ENCODE data around the gene SIGLEC10.
A peak's percentile ranks its signal among the peaks of the same experiment; 100 is the strongest.
"Not testable (repeated sequence)": the region's sequence is repeated elsewhere in the genome, so short reads cannot be mapped to it uniquely, and the experiment has no call there.

The SIGLEC10 gene

DNA sequence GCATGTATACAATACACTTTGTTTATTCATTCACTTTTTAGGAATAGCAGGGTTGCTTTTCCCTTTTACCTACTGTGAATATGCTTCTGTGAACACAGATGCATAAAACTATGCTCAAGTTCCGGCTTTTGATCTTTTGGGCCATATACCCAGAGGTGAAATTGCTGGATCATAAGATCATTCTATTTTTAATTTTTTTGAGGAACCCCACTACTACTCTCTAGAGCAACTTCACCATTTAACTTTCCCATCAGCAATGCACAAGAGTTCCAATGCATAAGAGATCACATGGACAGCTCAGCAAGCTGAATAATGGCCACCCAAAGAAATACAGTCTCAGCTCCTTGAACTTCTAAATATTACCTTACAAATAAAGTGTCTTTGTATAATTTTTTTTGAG lies 17.0 kb upstream of the SIGLEC10 start:
- no peak for DNase-seq

DNA sequence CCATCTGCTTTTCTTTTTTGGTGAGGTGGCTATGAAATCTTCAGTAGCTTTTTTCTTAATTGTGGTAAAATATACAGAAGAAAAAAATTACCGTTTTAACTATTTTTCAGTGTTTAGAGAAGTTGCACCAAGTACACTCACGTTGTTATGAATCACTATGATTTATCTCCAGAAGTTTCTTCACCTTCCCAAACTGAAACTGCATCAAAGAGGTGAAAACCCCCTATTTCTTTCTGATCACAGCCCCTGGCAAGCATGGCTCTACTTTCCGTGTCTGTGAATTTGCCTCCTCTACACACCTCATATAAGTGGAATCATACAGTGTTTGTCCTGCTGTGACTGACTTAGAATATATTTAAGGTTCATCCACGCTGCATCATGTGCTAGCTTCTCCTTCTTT lies 15.6 kb upstream of the SIGLEC10 start:
- DNase-seq: no peak

DNA sequence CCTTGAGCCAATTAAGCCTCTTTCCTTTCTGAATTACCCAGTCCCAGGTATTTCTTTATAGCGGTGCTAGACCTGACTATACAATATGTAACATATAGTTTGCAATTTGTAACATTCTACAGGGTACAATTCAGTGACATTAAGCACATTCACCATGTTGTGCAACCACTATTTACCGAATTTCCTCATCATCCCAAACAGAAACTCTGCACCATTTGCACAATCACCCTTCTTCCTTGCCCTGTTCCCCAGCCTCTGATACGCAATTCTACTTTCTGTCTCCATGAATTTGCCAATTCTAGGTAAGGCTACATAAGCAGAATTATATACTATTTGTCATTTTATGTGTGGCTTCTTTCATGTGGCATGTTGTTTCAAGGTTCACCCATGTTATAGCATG lies 13.7 kb upstream of the SIGLEC10 start:
- DNase-seq: no peak

DNA sequence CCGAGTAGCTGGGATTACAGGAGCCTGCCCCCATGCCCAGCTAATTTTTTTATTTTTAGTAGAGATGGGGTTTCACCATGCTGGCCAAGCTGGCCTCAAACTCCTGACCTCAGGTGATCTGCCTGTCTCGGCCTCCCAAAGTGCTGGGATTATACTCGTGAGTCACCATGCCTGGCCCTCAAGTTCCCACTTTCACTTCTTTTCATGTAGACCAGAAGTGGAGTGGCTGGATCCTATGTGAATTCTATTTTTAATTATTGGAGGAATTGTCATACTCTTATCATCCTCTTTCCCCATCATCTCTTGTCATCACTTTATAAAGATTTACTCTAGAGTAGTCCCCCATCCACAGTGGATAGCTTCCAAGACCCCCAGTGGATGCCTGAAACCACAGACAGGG lies 12.8 kb upstream of the SIGLEC10 start:
- DNase-seq: no peak

DNA sequence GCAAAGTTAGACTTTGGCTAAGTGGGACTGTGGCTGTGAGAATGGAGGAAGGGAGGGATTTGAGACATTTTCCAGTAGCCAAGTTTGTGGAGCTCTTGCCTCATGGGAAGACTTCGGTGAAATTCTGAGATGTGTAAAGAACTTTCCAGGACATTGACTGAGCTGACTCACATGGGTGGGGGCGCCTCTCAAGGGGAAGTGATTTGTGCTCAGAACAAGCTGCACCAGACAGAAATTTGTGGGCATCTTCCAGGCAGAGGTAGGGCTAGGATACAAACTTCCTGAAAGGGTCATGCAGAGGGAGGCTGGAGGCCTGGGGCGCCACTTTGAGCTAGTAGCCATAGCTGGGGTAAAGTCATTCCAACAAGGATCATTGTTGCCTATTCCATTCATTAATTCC lies 9.8 kb upstream of the SIGLEC10 start:
- DNase-seq: no peak

DNA sequence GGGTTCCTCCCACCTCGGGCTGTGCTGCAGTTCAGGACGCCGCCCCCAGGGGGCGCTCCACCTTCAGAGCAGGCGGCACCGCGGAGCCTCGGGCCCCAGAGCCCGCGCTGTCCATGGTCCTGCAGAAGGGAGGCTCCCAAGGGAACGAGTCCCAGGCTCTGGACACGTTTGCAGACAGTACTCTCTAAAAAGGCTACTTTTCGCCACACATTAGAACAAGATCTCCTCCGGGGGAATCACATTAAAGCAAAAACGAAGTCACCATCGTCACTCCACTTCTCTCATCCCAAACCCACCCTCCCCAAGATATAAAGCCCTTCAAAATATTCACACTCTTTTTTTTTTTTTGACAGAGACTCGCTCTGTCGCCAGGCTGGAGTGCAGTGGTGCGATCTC lies 4.6 kb upstream of the SIGLEC10 start:
- peak; percentile 98 for DNase-seq

DNA sequence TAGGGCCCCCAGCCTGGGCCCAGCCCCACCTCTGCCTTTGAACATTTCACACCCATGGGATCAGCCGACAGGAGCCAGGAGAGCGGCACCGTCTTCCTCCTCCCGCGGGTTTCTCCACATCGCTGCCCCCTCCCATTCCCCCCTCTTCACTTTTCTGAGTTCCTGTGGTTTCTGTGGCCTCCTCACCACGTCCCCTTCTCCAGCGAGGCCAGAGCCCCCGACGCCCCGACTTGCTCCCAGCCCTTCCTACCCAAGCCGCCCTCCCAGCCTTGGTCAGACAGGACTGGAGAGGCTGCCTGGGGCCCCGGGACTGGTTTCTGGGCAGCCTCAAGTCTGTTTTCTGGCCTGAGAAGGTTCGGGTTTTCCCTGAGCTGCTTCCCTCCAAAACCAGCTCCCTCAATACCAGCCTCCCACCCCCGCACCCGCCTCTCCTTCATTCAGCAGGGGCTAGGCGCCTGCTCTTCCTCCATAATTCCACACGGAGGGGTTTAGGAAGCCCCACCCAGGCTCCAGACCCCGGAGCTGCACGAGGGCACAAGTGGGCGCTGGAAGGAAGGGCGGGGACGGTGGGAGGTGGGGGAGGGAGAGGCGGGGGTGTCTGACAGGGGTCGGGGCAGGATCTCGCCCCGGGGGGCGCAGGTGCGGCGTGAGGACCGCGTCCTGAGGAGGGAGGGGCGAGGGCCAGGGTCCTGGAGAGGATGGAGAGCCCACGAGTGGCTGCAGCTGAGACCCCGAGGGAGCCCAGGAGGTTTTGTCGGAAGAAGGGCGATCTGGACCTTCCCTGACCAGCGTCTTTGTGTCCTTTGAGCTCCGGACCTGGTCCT lies 4.0 kb upstream of the SIGLEC10 start:
- DNase-seq: no peak

DNA sequence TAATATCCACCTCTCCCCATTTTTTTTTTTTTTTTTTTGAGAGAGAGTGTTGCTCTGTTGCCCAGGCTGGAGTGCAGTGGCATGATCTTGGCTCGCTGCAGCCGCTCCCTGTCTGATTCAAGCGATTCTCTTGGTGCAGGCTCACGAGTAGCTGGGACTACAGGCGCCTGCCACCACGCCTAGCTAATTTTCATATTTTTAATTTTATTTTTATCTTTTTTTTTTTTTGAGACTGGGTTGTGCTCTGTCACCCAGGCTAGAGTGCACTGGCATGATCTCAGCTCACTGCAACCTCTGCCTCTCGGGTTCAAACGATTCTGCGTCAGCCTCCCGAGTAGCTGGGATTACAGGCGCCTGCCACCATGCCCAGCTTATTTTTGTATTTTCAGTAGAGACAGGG lies 3.1 kb upstream of the SIGLEC10 start:
- not testable (repeated sequence) for DNase-seq

DNA sequence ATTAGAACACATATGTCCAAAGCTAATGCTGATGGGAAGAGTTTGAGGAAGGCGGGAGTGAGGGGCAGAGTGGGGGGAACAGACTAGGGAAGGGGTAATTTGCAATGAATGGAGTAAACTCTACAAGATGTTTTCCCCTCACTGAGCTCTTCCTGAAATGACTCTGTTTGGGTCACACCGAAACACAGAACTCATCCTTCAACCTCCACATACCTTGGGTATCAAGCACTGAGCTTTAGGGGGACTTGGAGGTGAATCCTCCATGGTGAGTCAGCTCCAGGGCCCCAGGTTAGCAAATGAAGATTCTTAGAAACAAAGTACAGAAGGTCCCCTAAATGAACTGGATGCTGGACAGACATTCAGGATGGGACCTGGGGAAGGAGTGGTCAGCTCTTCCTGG lies 1.3 kb upstream of the SIGLEC10 start:
- DNase-seq: no peak

DNA sequence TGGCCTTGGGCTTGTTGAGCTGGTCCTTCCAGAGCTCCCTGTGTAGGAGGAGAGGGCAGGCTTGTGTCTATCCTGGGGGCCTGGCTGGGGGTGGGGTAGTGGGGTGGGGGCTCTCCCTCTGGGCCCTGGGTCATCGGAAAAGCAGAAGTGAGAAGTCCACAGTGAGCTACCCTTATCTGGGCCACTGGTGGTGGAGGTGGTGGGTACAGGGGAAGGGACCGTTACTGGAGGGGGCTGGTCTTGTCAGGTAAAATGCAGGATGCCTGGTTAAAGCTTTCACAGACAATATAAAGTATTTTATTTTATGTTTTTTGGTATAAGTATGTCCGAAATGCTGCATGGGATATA lies 342 bp upstream of the SIGLEC10 start:
- DNase-seq: no peak

DNA sequence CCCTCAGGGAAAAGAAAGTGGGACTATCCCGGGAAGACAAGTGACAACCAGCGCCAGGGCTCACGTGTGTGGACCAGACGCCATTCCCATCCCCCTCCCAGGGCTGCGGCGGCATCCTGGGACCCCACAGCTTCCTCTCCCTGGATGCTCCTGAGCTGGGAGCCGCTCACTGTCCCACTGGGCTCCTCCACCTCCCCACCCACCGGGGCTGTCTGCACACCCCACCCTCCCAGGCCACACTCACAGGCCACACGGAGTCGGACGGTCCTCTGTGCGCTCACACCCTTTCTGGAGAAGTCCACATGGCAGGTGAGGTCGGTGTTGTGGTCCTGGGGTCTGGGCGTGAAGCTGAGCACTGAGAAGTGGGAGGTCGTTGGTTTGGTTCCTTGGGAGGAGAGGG lies 1.0 kb downstream of the SIGLEC10 start:
- not testable (repeated sequence) for DNase-seq

DNA sequence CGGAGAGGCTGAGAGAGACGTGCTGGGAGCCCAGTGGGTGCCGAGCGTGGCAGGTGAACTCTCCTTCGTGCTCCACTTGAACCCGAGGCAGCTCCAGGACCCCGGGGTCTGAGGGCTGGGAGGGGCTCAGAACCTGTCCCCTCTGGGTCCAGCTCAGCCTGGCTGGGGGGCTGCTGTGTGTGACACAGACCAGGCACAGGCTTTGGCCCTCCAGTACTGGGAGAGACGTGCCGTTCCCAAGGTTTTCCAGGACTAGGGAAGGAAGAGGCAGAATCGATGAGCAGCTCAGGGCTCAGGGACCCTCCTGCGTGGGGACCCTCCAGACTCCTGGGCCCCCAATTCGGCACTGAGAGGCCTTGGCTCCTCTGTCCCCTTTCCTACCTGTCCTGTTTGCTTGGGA lies 2.3 kb downstream of the SIGLEC10 start:
- no peak for DNase-seq

DNA sequence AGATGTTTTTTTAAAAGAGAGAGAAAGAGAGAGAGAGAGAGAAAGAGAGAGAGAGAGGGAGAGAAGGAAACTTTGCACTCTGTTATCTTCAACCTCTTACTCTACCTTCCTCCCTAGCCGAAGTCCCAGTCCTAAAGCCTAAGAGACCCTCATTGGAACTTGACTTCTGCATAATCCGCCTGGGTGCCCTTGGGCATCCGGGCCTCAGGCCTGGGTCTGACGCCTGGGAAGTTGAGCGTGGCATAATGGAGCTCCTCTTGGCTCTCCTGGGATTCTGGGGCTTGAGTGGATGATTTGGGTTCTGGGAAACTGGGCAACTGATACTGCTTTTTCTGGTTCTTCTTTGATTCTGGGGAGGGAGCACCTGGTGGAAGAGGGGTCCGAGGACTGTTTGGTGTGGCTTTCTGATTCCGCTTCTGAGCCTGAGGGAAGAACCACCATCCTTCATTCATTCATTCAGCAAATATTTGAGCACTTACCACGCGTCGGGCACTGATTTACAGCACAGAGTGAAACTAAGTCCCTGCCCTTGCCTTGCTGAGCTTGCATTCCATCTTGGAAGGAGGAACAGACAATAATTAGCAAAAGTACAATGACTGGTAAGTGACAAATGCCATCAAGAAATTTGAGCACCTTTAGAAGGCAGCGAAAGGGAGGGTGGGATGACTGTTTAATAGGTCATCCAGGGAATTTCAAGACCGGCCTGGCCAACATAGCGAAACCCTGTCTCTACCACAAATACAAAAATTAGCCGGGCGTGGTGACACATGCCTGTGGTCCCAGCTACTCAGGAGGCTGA lies 6.3 kb downstream of the SIGLEC10 start:
- DNase-seq: no peak

DNA sequence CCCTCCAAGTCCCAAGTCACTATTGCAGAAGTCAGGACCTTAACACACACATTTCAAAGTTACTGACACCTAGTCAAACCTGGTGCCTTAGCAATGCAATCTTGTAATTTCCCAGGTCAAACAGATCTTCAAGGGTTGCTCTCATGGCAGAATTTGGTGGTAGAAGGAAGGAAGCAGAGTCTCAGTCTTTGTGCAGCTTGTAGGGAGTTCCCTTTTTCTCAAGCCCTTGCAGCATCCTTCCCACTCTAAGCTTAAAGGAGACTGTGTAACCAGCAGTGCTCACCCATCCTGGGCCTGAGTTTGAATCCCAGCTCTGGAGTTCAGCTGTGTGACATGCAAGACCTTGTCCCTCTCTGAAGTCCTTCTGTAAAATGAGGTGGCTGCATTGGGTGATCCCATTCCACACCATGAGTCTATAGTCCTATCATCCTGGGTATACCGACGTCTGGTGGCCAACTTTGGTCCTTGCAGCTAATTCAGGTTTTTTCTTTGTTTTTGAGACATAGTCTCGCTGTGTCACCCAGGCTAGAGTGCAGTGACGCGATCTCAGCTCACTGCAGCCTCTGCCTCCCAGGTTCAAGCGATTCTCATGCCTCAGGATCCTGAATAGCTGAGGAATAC lies 9.8 kb downstream of the SIGLEC10 start:
- DNase-seq: no peak

DNA sequence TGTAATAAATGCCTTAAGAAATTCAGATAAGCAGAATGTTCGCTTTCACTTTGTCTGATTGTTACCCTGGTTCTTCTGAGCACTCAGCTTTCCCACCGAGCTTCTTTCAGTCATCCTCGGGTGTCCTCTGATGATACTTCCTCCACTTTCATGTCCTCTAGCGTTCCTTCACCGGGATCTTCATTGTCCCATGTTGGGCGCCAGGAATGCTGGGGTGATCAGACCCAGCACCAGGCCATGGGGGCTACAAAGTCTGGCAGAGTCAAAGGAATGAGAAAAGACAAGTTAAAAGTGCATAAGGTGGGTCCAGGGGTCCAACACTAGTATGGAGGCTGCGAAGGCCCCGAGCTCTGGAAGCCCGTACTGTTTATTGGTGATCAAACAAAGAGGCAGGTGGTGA lies 15.3 kb downstream of the SIGLEC10 start:
- DNase-seq: no peak

DNA sequence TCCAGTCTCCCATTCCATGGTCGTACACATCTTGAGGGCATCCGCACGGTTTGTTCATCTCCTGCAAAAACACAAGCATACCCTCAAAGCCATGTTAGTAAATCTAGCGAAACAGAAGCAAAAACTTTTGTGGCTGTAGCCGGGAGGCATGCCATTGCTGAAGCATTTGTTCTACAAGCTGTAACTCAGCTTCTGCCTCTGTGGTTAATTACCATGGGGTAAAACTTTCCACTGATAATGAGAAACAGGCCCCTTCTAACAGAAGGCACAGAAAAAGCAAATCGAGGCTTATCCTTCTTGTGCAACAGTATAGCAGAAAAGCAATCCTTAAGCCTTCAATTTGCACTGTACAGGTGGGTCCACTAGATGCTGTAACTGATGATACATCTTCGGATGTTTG lies 17.5 kb downstream of the SIGLEC10 start:
- not testable (repeated sequence) for DNase-seq

DNA sequence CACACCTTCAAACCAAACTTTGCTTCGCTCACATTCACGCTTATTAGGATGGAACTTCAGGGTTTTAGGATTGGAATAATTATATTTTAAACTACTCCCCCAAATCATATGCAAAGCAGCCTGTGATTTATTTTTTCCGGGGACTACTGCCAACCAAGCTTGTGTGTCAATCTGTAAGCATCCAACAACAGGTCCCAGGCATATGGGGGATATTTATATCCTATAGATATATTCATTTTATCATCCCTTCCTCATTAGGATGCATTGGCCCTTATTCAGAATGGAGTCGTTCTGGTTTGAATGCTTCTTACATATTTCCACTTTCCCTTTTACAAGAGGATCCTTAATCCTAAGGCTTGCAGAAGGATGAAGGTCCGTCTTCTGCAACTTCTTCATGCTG lies 18.2 kb downstream of the SIGLEC10 start:
- no peak for DNase-seq

DNA sequence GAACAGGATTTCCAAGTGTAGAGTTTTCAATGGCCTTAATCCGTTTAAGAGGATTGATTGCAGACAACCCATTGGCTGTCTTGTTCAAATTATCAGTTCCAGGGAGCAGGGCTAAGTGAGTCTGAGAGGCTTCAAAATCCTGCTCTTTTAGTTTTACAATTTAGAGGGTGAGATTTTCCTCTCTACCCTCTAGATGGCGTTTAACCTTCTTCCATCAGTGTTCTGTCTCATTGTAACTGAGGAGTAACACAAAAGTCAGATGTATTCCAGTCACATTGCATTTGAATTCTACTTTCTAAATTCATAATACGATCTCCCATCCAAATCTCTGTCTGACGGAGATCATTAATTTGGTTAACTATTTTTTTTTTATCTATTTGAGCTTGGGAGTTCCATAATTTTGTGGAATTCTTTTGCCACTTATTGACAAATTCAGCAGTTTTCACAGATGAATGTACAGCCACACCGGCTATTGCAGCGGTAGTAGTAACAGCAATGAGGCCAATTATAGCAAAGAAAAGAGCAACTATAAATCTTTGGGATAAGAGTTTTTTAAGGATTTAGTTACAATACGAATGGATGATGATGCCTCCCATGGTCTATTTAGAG lies 19.2 kb downstream of the SIGLEC10 start:
- DNase-seq: no peak

DNA sequence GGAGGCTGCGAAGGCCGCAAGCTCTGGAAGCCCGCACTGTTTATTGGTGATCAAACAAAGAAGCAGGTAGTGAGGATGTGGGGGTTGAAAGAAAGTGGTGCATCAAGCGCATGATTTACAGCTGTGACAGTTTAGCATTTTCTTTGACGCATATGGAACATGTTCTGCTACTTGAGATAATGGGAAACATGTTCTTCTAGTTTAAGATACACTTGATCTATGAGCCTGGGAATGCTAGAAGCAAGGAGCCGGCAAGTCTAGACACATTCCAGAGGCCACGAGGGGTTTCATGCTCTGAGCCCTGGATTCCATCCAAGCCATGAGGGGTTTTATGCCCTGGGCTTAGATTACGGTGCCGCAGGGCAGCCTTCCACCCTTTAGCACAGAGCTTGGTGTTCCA lies 20.0 kb downstream of the SIGLEC10 start:
- DNase-seq: not testable (repeated sequence)

DNA sequence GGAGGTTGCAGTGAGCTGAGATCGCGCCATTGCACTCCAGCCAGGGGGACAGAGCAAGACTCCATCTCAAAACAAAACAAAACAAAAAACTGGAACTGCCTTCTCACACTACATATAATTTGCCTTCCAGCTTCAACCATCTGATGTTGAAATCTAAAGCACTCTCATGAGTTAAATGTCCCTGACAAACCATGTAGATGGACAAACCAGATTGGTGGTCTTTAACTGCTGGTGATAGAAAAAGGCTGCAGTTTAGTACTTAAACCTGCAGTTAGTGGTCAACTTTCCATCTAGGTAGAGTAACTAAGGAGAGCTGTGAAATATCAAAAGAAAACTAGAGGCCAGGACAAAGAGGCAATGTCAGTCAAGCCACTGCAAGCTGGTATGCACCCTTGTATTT lies 21.3 kb downstream of the SIGLEC10 start:
- DNase-seq: no peak

DNA sequence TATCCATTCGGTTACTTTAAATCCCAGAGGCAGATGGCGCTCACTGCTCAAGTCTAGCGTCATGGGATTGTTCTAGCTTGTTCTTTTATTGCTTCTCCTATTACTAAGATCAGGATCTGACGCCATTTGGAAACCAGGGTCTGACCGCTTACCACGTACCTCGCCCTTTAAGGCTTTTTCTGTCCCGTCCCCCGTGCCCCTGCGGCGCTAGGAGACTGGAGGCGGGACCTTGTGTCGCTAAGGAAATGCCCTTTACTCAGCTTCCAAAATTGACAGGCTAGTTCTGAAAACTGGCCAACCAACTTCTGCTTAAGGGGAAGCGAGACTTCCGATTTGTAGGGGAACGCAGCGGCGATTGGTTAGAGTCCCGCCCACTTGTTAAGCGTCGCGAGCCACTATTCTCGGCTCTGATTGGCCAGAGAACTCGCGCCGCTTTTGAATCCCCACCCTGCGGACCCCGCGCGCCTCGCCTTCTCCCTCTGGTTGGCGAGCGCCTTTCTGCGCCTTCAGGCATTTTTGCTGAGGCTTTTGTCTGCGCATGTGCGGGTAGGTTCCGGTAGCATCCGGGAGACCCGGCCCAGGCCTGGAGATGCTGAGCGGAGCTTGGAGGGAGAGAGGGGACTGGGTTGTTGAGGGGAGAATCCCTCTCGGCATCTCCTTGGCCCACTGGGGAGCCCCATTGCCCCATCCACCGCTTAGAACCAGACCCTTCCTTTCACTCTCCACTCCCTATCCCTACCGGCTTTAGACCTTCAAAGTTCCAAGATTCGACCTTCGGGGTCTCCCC lies 23.2 kb downstream of the SIGLEC10 start:
- peak; percentile 90 for DNase-seq

DNA sequence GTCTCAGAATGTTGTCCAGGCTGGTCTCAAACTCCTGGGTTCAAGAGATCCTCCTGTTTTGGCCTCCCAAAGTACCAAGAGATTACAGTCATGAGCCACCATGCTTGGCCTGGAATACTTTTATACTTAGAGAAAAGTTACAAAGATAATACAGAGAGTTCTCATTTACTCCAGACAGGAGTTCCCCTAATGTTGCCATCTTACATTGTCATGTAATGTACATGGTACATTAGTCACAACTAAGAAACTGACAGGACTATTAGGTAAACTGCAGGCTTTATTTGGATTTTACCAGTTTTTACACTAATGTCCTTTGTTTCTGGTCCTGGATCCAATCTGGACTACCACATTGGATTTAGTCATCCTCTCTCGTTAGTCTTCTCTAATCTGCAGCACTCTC lies 24.7 kb downstream of the SIGLEC10 start:
- DNase-seq: no peak

Measured in stimulated activated CD4-positive, alpha-beta T cell treated with anti-CD3 and anti-CD28 coated beads, Interleukin-2, amount 100 ng/mL, for 48 hours (primary cell).